Peyer's patch (tissue), 4 donors: ENCODE data around the gene MCCC1.

Experiments used
- POLR2A ChIP-seq, 2 donors: fragments of 450-650 bp; IDR thresholded peaks; one replicate each; pipeline ENCODE4 v1.5.1; 2017; ENCODE audit warnings: antibody characterized with exemption in 2 of 2, mild to moderate bottlenecking in 2 of 2, moderate library complexity in 2 of 2
- TF ChIP-seq, protein P1 (sequence below), 6 experiments: fragments of 450-650 bp in 4 of 6; fragments of 200-600 bp in 2 of 6; sonication (generic) in 1 of 6; IDR thresholded peaks; one replicate each; pipeline ENCODE4 v1.5.1; 2017 to 2019; ENCODE audit warnings: antibody characterized with exemption in 6 of 6, mild to moderate bottlenecking in 3 of 6, moderate library complexity in 1 of 6

DNA sequence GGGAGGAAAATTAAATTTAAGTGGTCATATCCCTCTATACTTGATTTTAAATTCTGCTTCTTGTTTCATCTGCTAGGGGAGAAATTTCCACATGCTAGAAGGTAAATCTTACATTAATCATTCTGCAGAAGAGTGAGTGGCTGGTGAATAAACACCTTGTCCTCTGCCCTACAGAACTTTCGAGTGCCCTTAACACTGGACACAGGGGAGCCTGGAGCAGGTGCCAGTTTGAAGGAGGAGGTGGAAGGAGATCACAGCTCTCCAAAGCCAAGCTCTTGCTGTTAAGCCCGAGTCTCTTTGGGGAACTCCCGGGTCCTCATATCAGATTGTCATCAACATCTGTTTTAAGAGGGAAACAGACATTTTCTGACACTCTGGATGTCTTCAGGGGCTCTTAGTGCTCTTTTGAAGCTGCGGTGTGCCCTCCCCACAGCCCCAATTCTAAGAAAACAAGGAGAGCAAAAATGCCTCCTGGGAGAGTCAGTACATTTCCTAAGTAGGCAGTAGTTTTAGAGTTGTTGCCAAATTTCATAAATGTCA lies 32.0 kb upstream of the MCCC1 start:
- TF ChIP-seq, protein P1, sequence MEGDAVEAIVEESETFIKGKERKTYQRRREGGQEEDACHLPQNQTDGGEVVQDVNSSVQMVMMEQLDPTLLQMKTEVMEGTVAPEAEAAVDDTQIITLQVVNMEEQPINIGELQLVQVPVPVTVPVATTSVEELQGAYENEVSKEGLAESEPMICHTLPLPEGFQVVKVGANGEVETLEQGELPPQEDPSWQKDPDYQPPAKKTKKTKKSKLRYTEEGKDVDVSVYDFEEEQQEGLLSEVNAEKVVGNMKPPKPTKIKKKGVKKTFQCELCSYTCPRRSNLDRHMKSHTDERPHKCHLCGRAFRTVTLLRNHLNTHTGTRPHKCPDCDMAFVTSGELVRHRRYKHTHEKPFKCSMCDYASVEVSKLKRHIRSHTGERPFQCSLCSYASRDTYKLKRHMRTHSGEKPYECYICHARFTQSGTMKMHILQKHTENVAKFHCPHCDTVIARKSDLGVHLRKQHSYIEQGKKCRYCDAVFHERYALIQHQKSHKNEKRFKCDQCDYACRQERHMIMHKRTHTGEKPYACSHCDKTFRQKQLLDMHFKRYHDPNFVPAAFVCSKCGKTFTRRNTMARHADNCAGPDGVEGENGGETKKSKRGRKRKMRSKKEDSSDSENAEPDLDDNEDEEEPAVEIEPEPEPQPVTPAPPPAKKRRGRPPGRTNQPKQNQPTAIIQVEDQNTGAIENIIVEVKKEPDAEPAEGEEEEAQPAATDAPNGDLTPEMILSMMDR (IDR thresholded peaks at IDR 0.05) = no peak
- no peak for TF ChIP-seq POLR2A (IDR thresholded peaks at IDR 0.05)
